GM10266 (cell line): ENCODE measurements around the gene PTPN20.

ENCODE experiments used
- DNase-seq: peaks from one replicate; pipeline ENCODE4 v3.0.0; 2012; ENCODE audit errors: extremely low spot score
- CTCF ChIP-seq: IDR thresholded peaks from 2 replicates; pipeline ENCODE4 v1.5.1; 2012; ENCODE audit warnings: mild to moderate bottlenecking, low read depth; ENCODE audit not compliant: control insufficient read depth, insufficient read depth; ENCODE audit errors: missing control alignments

Gene PTPN20

GRCh38 chr10:47033081-47033480 is 121.9 kb downstream of the PTPN20 start:
- no peak for TF ChIP-seq CTCF
- no peak for DNase-seq

GRCh38 chr10:47033541-47034270 is 122.5 kb downstream of the PTPN20 start:
- no peak for TF ChIP-seq CTCF
- no peak for DNase-seq

- no peak for DNase-seq
- TF ChIP-seq CTCF: no peak
These were observed 123.3 kb downstream of the PTPN20 start for GRCh38 chr10:47034441-47035051.

- DNase-seq: no peak
- no peak for TF ChIP-seq CTCF
These were observed 124.1 kb downstream of the PTPN20 start for GRCh38 chr10:47035171-47035818.

GRCh38 chr10:47035819-47036337 is 124.7 kb downstream of the PTPN20 start:
- no peak for DNase-seq
- no peak for TF ChIP-seq CTCF

GRCh38 chr10:47036771-47037170 is 125.5 kb downstream of the PTPN20 start:
- TF ChIP-seq CTCF: no peak

More at GRCh38 chr10:47036771-47037170, 125.5 kb downstream of the PTPN20 start:
- no peak for DNase-seq
